Measurements from ENCODE around the gene CFAP126. TPM values are rescaled to one million over a fixed set of nuclear protein-coding genes. Genes with fewer than 3 reads are reported as not detected.

Gene CFAP126
- polyA plus RNA-seq, 1 donor from 2014 or later, result not detected

DNA sequence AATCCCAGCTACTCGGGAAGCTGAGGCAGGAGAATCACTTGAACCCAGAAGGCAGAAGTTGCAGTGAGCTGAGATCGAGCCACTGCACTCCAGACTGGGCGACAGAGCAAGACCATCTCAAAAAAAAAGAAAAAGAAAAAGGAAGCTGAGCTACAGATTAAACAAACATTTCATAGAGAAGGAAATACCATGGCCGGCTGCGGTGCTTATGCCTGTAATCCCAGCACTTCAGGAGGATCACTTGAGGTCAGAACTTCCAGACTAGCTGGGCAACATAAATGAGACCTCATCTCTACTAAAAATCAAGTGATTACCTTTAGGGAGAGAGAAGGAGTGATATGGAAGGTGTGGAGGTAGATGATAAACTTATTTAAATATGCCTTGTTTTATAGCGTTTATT, 14.0 kb upstream of the CFAP126 start:
- no peak overlapping the region for H3K27ac ChIP-seq (ENCODE audit: low read length)
- H3K4me3 ChIP-seq (ENCODE audit: low read length), result no peak overlapping the region
- H3K4me2 ChIP-seq (ENCODE audit: low read length), result no peak overlapping the region
- no peaks in the 10 kb centered on the region for H3K36me3 ChIP-seq (ENCODE audit: insufficient read depth, low read length)
- H4K20me1 ChIP-seq (ENCODE audit: insufficient read depth), result no peaks in the 10 kb centered on the region
- H2AFZ ChIP-seq (ENCODE audit: low read depth, low read length), result no peak overlapping the region
- no peaks in the 10 kb centered on the region for H3K27me3 ChIP-seq (ENCODE audit: insufficient read depth, low read depth, low read length)
- no peak overlapping the region for H3K9ac ChIP-seq (ENCODE audit: low read length)
- no peaks in the 10 kb centered on the region for H3K9me2 ChIP-seq (ENCODE audit: insufficient read depth, low read length)
- no peaks in the 10 kb centered on the region for H3K9me3 ChIP-seq (ENCODE audit: low read length)
- H3K79me2 ChIP-seq (replicated peaks; ENCODE audit: insufficient read depth, low read length), result no peaks in the 10 kb centered on the region
- H3F3A ChIP-seq (ENCODE audit: insufficient read depth, low read length, poor library complexity, severe bottlenecking), result no peaks in the 10 kb centered on the region
- TF ChIP-seq, protein P1, sequence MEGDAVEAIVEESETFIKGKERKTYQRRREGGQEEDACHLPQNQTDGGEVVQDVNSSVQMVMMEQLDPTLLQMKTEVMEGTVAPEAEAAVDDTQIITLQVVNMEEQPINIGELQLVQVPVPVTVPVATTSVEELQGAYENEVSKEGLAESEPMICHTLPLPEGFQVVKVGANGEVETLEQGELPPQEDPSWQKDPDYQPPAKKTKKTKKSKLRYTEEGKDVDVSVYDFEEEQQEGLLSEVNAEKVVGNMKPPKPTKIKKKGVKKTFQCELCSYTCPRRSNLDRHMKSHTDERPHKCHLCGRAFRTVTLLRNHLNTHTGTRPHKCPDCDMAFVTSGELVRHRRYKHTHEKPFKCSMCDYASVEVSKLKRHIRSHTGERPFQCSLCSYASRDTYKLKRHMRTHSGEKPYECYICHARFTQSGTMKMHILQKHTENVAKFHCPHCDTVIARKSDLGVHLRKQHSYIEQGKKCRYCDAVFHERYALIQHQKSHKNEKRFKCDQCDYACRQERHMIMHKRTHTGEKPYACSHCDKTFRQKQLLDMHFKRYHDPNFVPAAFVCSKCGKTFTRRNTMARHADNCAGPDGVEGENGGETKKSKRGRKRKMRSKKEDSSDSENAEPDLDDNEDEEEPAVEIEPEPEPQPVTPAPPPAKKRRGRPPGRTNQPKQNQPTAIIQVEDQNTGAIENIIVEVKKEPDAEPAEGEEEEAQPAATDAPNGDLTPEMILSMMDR (IDR thresholded peaks at IDR 0.05; ENCODE audit: poor library complexity, severe bottlenecking), result no peak
- TF ChIP-seq, protein P2, sequence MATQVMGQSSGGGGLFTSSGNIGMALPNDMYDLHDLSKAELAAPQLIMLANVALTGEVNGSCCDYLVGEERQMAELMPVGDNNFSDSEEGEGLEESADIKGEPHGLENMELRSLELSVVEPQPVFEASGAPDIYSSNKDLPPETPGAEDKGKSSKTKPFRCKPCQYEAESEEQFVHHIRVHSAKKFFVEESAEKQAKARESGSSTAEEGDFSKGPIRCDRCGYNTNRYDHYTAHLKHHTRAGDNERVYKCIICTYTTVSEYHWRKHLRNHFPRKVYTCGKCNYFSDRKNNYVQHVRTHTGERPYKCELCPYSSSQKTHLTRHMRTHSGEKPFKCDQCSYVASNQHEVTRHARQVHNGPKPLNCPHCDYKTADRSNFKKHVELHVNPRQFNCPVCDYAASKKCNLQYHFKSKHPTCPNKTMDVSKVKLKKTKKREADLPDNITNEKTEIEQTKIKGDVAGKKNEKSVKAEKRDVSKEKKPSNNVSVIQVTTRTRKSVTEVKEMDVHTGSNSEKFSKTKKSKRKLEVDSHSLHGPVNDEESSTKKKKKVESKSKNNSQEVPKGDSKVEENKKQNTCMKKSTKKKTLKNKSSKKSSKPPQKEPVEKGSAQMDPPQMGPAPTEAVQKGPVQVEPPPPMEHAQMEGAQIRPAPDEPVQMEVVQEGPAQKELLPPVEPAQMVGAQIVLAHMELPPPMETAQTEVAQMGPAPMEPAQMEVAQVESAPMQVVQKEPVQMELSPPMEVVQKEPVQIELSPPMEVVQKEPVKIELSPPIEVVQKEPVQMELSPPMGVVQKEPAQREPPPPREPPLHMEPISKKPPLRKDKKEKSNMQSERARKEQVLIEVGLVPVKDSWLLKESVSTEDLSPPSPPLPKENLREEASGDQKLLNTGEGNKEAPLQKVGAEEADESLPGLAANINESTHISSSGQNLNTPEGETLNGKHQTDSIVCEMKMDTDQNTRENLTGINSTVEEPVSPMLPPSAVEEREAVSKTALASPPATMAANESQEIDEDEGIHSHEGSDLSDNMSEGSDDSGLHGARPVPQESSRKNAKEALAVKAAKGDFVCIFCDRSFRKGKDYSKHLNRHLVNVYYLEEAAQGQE (IDR thresholded peaks at IDR 0.05; ENCODE audit: borderline replicate concordance), result no peak
- TF ChIP-seq SMC3 (conservative IDR thresholded peaks at IDR 0.05; ENCODE audit: poor library complexity), result no peak
- no peak for TF ChIP-seq MXI1 (conservative IDR thresholded peaks at IDR 0.05; ENCODE audit: poor library complexity, severe bottlenecking)
- no peak for TF ChIP-seq RAD21 (conservative IDR thresholded peaks at IDR 0.05)
- no peak for TF ChIP-seq POLR2AphosphoS5 (IDR thresholded peaks at IDR 0.05)
- TF ChIP-seq EP300 (conservative IDR thresholded peaks at IDR 0.05; ENCODE audit: poor library complexity, severe bottlenecking), result no peak

DNA sequence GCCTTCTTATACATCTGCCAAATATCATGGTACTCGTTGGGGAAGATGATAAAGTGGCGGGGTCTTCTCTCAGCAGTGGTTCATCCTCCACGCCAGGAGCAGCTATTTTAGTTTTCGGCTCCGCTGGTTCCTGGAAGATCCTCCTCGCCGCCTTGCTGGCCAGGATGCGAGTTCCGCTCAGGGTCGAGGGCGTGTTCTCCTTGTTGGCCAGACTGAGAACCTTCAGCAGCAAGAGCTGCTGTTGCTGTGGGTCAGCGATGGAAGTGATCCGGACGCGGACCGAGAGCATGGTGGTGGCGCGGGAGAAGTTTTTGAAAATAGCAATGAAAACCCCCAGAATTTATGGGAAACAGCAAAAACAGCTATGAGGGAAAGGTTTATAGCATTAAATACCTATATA, 11.4 kb upstream of the CFAP126 start:
- Histone ChIP-seq H3K9me3 (ENCODE audit: low read length) (no peaks in the 10 kb centered on the region), H3K9me2 (ENCODE audit: insufficient read depth, low read length) (no peaks in the 10 kb centered on the region), H3K9ac (ENCODE audit: low read length) (no peak overlapping the region), H2AFZ (ENCODE audit: low read depth, low read length) (no peak overlapping the region), H3K4me2 (ENCODE audit: low read length) (no peak overlapping the region), H3K27ac (ENCODE audit: low read length) (no peak overlapping the region), H3K36me3 (ENCODE audit: insufficient read depth, low read length) (no peaks in the 10 kb centered on the region), H4K20me1 (ENCODE audit: insufficient read depth) (no peaks in the 10 kb centered on the region), H3K79me2 (replicated peaks; ENCODE audit: insufficient read depth, low read length) (no peaks in the 10 kb centered on the region), H3F3A (ENCODE audit: insufficient read depth, low read length, poor library complexity, severe bottlenecking) (no peaks in the 10 kb centered on the region), H3K4me3 (ENCODE audit: low read length) (no peak overlapping the region), H3K27me3 (ENCODE audit: insufficient read depth, low read depth, low read length) (no peaks in the 10 kb centered on the region)
- TF ChIP-seq TAF1 (IDR thresholded peaks at IDR 0.05; ENCODE audit: low read depth) (no peak), EZH2 (IDR thresholded peaks at IDR 0.05; ENCODE audit: borderline replicate concordance, insufficient read depth, low read length, poor library complexity, severe bottlenecking) (no peak), MXI1 (conservative IDR thresholded peaks at IDR 0.05; ENCODE audit: poor library complexity, severe bottlenecking) (no peak)
- TF ChIP-seq, protein P1 (IDR thresholded peaks at IDR 0.05; ENCODE audit: poor library complexity, severe bottlenecking), result no peak
- TF ChIP-seq, protein P2 (IDR thresholded peaks at IDR 0.05; ENCODE audit: borderline replicate concordance), result no peak
